ENCODE measurements around the gene POLA1.

The POLA1 gene

DNA sequence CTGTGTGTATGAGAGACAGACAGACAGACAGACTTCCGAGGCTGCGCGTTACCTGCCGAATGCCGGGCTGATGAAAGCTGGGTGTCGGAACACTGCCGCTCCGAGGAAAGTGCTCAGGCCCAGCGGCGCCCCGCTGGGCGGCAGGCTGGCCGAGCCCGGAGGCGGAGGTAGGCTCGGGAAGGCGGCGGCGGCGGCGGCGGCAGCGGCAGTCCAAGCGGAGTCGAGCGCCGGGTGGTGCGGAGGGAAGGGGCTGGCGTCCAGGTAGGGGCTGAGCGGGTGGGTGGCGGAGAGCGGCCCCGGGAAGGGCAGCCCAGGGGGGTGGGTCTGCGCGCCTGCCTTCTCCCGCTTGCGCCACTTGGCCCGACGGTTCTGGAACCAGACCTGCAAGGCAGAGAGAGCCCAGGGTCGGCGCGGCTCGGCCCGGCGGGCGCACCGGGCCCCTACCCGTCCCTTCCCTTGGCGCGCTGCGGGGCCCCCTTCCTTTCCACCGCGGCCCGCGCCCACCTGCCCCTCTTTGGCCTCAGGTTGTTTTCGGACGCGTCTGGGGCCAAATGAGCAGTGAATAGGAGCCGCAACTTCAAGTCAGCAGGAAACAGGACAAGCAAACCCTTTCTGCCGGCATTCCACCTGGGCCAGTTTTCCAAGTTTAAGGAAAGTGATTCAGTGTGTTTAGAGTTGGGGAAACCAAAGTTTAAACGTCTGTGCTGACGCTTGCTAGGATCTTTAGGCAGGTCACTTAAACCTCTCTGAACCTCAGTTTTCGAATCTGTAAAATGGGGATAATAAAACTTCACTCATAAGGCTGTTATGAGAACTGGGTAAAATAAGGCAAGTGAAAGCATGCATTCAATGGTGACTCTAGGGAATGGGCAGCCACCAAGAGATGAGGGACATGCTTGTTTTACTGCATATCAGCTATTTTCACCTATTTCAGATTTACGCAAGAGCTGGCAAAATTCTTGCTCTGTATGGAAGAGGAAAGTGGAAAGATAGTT, 313.6 kb downstream of the POLA1 start:
- DNase-seq = no peak

DNA sequence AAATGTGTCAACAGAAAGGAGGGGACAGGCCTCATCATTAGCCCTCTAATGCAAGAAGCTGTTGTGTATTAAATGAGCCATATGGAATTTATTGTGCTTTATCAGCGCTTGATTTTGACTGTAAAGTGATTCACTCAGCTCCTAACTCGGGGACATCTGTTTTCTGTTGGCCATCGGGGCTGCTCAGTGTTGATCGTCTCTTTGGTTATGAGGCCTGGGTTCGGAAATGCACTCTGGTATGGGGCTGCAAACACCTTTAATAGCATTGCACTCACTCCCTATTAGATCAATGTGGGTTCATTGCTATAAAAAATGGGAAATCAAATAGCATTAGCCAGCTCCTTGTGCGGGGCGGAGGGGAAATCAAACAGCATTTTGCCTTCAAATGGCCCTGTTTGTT, 315.7 kb downstream of the POLA1 start:
- no peak for DNase-seq

DNA sequence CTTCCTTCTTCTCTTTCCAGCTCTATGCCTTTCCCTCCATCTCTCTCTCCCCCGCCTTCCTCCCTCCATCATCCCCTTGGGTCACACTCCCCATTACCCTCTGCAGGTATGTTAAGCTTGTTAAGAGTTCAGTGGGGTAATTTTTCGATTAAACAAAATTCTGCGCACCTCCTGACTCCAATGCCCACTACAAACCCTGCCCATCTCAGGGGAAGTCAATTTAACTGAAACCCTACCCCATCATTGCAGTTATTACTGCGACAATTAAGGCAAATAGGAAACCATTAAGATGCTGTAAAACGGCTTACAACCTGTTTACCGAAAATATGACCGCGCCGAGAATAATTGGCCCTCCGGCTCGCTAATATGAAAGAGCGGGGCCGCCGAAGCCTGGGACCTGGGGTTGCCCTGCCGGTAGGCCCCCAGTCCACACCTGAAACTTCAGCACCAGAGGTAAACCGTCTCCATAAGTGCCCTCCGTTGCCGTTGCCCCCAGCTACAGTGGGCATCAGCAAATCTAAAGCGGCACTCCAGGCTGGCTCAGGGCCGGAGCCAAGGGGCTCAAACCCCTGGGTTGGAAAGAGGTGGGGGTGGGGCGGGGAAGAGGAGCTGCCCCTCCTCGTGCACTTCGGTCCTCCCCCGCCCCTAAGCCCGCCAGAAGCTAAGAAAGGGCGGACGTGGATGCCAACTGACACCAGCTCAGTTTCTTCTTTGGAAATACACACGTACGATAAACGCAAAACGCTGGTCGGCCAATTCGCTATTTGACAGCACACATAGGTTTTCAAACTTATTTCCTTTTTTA, 317.3 kb downstream of the POLA1 start:
- DNase-seq = no peak

DNA sequence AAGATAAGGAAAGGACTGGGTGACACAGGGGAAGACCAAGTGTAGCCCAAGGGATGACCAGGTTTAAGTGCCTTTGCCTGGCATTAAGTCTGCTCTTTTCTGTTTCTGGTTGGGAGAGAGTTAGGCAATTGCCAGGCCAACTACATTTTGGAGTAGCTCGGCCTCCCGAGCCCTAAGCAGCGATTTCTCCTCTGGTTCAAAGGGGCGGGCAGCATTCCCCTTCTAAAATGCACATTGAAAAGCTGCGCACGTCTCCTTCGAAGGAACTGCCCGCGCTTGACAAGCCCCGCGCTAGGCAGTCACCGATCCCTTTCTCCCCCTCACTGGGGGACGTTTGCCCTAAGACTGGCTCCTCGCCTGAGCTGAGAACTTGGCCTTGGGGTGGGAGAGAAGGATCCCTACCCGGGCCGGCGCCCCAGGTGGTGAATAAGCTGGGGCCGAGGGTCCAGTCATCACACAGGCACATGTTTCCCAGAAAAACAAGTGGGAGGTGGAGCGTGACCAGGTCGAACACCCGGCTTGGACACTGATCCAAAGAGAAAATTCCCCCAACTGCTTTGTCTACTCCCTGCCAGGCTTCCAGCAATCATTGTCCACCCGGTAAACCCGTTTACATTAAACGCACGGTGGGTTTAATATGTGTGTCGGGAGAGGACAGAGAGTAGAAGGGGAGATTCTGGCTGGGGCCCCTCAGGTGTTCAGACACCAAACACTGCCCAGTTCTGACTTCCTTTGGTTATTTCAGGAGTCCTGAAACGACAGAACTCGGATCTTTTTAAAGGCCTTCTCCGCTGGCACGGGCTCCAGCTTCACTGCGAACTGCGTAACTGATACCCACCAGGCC, 318.1 kb downstream of the POLA1 start:
- DNase-seq = no peak

DNA sequence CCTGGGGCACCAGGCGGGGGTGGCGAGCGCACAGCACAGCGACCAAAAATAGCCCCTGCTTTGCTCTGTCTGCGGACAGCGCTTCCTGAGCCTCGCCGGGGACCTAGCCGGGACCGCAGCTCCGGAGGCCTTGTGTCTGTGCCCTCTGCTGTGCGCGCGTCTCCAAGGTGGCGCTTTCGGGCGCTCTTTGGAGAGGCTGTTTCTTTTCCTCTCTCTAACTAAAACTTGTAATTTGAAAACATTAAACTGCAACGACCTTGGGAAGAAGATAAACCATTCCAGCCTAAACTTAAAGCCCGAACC, 318.7 kb downstream of the POLA1 start:
- no peak for DNase-seq

DNA sequence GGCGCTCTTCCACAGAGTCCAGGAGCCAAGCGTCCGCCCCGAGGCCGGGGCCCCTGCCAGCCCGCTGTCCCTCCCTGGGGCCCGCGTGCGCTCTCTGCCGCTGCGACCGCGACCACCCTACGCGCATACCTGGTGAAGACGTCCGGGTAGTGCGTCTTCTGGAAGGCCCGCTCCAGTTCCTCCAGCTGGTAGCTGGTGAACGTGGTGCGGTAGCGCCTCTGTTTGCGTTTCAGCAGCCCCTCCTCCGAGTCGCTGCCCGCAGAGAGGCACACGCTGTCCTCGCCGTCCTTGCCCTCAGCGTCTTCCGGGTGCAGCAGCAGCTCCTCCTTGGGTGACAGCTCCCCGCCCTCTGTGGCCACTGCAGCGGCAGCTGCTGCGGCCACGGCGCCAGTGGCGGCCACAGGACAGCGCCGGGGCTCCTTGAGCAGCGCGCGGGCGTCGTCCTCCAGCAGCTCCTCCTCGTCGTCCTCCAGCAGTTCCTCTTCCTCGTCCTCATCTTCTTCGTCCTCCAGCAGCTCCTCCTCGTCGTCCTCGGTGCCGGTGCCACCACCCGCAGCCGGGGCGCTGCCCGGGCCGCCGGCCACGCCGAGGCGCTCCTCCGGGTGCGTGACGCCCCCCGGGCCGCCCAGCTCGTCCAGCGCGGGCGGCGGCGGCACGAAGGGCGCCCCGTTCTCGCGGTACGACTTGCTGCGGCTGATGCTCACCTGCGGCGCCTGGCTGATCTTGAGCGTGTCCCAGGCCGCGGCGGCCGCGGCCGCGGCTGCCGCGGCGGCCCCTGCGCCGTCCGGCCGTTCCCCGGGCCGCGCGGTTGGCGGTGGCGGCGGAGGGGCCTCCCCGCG, 319.3 kb downstream of the POLA1 start:
- DNase-seq = no peak

DNA sequence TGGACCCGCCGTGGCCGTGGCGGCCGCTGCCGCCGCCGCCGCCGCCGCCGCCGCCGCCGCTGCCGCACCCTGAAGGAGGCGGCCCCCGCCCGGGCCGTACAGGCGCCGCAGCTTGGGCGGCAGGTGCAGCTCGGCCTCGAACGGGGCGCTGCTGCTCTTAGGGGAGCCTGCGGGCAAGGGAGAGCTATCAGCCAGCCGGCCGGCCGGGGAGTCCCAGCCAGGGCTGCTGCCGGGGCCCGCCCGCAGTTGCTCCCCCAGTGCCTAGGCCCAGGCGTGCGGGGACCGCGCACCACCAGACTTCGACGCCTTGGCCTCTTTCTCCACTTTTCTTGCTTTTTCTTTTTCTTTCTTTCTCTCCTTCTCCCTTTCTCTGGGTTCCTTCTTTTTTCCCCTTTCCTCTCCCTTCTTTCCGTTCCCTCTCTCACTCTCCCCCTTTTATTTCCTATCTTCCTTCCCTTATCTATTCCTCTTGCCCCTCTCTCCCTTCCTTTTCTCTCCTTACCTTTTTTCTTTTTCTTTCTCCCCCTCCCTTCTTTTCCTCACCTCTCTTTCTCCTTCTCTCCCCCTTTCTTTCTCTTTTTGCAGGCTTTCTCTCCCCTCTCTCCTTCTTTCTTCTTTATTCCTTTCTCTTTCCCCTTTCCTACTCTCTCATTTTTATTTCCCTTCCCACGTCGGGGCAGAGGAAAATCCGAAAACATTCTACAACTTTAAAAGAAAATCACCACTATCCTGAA, 320.1 kb downstream of the POLA1 start:
- DNase-seq = no peak

DNA sequence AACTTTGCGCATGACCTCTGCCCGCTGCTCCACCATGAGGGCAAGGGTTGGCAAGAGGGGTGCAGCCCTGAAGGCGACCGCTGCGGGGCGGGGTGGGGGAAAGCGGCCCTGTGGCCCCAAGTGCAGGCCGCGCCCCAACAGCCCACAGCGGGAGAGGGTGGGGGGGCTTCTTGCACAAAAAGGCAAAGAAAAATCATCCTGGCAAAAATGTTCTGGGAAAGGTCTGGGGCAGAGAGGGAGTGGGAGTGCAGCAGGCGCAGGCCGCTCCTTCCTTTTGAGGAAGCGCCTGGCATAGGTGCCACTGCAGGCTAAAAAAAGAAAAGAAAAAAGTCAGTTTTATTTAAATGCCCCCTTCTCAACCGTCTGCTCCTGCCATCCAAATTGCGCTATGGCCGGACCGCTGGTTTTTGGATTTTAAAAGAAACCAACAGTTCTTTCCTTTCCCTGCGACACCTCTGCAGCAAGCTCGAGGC, 320.7 kb downstream of the POLA1 start:
- no peak for DNase-seq

DNA sequence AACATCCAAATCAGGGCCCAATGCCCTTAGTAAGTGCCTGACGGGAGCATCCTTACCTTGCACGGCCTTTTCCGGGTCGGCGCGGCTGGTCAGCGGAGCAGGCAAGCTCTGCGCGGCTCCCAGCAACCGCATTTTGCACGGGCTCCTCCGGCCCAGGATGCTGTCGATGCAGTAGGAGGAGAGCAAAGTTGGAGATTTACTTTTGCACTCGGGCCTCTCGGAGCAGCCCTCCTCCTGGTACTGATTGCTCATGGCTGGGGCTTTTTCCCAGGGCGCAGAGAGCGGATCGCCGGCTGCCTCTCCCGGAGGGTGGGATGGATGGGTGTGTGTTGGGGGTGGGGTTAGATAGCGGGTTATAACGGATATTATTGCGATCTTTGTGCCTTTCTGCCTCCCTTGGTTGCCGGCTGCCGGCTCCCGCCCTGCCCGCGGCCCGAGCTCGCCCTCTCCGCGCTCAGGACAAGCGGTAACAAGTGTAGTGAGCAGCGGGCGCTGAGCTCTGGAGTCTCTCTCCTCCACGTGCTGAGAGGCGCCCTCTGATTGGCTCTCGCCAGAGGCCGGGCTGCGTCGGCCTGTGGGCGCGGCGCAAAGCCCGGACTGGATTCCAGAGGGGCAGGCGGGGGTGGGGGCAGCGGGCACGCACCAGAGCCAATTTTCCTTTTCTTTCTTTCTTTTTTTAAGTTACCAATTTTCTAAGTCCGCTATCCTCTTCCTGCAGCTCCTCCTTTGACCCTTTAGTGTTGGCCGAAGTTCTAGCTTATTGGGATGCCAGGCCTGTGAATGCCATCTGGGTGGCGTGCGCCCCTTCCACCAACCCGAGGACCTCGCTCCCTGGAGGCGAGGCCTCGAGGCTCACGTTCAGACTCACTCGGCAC, 322.0 kb downstream of the POLA1 start, which contains the start of gene ARX:
Gene ARX, minus strand, starts transcription at position 480 of the 875 bp plus-strand sequence. Its CDS starts 228 bp downstream, at position 252.
- peak in 47 of 56 donors; percentile 1 to 80 (median 40) for DNase-seq

DNA sequence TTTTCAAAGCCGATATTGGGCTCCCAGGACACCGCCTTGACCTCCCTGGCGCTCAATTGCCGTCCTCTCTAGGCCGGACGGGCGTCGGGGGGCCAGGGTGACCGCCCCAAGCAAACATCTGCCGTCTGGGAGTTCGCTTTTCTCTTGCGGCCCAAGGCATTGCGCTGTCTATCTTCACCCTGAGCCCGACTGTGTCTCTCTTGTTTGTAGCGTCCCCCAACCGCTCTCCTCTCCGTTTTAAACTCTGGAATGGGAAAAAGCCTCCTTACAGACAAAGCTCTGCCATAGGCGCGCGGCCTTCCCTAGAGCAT, 322.6 kb downstream of the POLA1 start:
- DNase-seq = no peak

DNA sequence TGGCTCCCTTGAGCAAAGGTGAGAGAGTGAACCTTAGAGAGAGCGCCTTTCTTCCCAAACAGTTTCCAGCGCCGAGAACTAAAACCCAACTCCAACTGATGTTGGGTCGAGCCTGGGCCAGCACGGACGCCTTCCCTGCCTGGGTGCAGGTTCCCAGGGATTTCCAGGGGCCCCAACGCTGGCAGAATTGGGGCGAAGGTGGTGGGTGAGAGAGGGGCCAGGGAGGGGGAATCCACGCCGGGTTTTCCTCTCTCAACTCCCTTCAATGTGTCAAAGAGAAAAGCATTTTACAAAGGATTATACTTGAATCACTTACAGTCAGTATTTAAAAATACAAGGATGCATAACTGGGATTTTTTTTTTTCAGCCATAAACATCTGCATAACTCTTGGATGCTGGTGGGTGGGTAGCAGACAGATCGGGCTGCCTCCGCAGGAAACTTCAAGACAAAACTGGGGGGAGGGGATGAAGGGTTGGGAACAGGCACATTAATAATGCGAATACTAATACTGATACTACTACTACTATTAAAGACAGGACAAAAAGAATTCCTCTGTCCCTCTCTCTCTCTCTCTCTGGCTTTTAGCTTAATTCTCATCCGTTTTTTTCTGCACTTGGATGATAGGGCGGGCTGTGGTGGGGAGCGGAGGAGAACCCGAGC, 323.4 kb downstream of the POLA1 start:
- DNase-seq = no peak

DNA sequence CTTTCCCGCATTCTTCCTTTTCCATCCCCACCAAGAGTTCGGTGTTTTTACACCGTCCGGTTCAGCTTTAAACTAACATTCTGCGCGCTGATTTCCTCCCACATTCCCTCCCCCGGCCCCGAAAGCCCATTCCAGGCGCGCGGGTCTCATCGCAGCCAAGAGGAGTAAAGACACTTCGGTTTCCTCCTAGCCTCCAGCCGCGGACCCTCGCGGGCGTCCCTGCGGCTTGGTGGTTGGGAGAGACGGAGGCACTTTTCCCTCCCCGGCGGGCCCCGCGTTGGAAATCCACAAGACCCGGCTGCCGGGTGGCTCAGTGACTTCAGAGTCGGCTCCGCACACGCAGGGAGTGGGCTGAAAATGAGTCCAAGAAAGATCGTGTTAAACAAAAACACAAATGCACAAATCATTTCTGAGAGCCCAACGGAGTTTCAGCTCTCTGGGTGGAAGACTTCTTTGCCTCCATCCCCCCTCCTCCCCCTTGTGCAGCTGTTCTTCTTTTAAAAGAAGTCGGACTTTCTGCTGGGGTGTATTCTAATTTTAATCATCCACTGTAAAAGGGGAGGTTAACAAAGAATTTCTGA, 324.0 kb downstream of the POLA1 start:
- peak in 2 of 56 donors; percentile 7 to 27 for DNase-seq

DNA sequence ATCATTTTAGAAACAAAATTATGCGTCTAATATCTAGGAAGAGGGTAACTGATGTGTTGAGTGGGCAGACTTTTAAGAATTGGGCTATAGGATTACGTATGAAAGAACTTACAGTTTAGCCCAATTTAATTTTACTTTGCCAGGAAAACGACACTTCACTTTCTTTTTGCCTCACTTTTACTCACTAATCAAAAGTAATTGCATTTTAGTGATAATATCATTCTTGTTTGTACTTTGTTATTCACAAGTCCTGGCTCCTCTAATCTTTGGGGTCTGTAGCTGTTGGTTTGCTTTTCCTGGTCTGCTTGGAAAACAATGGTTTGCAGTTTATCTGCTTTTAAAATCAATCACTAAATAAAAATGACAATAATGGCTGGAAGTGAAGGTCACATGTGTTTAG, 325.0 kb downstream of the POLA1 start:
- no peak for DNase-seq

DNA sequence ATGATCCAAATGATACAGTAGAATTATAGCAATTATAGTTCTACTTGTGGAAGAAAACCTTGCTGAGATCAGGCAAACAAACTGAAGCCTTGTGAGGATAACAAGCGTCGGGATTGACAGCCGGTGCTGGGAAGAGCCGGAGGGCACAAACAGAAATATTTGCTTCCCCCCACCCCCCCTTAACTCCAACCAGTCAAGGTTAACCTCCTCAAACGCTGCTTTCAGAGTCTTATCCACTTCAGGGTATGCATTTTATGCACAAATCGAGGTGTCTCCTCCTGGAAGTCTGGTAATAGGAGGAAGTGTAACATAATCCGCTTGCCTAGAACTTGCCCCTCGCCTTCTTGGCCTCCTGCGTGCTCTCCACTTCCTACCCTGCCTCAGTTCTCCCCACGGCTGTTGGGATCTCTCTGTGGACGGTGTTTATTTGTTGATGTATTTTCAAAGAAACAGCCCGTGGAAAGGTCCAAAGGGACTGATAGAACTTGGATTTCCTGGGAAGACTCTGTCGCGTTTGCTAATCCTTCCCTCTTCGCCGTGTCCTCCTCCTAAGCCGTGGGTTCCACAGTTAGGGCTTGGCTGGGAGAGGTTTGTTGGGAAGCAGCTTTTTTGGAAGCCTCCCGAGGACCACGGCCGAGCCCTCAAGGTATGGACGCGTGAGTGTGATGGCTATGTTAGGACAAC, 326.1 kb downstream of the POLA1 start:
- DNase-seq = no peak

DNA sequence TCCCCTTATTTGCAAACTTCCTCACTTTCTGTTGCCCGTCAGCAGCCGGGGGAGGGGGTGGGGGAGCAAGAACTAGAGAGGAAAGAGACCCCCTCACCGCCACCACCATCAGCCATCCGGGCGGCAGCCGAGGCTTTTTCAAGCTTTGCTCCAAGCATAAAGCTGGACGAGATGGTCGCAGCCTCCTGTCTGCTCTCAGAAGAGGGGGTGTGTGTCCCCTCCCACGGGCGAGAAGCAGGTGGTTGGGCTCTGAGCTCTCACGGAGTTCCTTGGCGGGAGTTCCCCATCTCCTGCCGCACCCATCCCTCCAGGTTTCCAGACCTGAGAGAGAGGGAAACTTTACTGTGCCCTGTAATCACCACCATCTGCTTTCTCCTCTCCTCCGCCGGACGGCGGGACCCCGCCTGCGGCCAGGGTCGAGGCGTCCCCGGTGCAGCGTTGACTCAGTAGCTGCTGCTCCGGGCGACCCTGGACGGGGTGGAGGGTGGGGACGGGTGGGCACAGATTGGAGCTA, 326.7 kb downstream of the POLA1 start:
- no peak for DNase-seq

DNA sequence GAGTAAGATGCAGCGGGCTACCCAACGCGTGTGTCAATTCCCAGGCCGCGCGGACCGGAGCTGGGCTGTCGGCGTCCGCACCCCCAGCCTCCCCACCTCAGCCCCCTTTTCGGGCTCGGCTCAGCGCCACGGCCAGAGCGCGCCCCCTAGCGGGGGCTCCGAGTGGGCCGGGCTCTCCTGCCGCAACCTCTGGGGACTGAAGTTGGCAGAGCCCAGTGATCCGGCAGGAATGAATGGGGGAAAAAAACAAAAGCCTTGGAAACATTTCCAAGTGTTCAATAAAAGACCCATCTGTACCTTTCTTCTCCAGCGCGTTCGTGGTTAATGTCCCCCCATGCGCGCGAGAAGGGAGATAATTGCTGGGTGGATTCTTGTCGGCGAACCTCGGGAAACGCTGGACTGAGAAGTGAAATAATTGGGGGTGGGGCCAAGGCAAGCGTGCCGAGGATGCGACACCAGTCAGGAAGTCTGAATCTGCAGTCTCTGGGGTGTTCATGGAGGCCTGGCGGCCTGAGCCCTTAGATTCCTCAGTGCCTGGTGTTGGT, 327.3 kb downstream of the POLA1 start:
- DNase-seq = no peak
